Activated CD4-positive, alpha-beta T cell treated with anti-CD3 and anti-CD28 coated beads, Interleukin-2, amount 10 ng/mL, durations not matched to agents 24 days and 14 days (primary cell): Measurements from ENCODE around the gene FUT8. TPM values are rescaled to one million over a fixed set of nuclear protein-coding genes. Genes with fewer than 3 reads are reported as not detected.
A peak's percentile ranks its signal among the peaks of the same experiment; 100 is the strongest.
"Not testable (repeated sequence)": the region's sequence is repeated elsewhere in the genome, so short reads cannot be mapped to it uniquely, and the experiment has no call there.

Source experiments
- DNase-seq: peaks from one replicate; pipeline ENCODE4 v3.0.0; 2022
- H3K27ac Mint-ChIP-seq: one replicate; pipeline ENCODE4 v1.8.0; 2022; ENCODE audit warnings: mild to moderate bottlenecking, mixed read lengths
- H3K27me3 Mint-ChIP-seq: one replicate; pipeline ENCODE4 v1.8.0; 2022; ENCODE audit warnings: mixed read lengths
- H3K36me3 Mint-ChIP-seq: one replicate; pipeline ENCODE4 v1.8.0; 2022; ENCODE audit warnings: low read depth, mild to moderate bottlenecking, mixed read lengths
- H3K4me1 Mint-ChIP-seq: one replicate; pipeline ENCODE4 v1.8.0; 2021; ENCODE audit warnings: mixed read lengths
- H3K4me3 Mint-ChIP-seq: one replicate; pipeline ENCODE4 v1.8.0; 2022; ENCODE audit warnings: mild to moderate bottlenecking, moderate library complexity, mixed read lengths
- H3K9me3 Mint-ChIP-seq: one replicate; pipeline ENCODE4 v1.8.0; 2021; ENCODE audit warnings: mixed read lengths
- intact Hi-C: fragments of 100-400 bp; cut with micrococcal nuclease; formaldehyde crosslinking; loops from one replicate; pipeline ENCODE4 v1.15.1; 2023
- total RNA-seq: library from RNA; stranded (reverse); gene quantifications from 2 replicates; pipeline ENCODE4 v1.2.3, GENCODE V29; 2022

Gene FUT8
- total RNA-seq, 1 donor from 2014 or later = 137 TPM

DNA sequence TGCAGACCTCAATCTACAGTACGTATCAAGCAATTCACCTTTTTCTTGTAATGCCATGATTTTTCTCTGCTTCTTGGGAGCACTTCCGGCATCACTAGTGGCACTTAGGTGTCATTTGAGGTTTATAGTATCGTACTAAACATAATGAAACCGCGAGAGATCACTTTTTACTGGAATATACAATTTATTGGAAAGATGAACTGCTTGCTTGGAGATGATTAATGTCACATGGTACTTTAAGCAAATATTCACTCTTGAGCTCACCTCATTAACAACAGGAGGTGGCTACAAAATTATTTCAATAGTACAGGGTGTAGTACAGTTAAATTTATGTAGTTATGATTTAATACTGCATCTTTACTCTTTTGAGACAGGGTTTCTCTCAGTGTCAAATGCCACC lies 11.5 kb downstream of the FUT8 start:
- no peaks in the 10 kb centered on the region for H3K27me3 Mint-ChIP-seq
- H3K4me3 Mint-ChIP-seq = no peak overlapping the region
- intact Hi-C loops = no loop called here
- no peaks in the 10 kb centered on the region for H3K9me3 Mint-ChIP-seq
- no peak overlapping the region for H3K27ac Mint-ChIP-seq
- no peak for DNase-seq
- peaks cover 36% of the 10 kb centered on the region for H3K36me3 Mint-ChIP-seq
- H3K4me1 Mint-ChIP-seq = peaks cover 35% of the 10 kb centered on the region

DNA sequence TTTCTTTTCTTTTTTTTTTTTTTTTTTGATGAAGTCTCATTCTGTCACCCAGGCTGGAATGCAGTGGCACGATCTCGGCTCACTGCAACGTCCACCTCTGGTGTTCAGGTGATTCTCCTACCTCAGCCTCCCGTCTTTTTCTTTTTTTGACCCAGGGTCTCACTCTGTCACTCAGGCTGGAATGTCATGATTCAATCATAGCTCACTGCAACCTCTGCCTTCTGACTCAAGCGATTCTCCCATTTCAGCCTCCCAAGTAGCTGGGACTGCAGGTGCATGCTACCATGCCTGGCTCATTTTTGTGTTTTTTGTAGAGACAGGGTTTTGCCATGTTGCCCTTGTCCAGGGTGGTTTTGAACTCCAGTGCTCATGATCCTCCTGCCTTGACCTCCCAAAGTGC lies 12.0 kb downstream of the FUT8 start:
- Mint-ChIP-seq H3K27ac (no peak overlapping the region), H3K27me3 (no peaks in the 10 kb centered on the region), H3K4me3 (no peak overlapping the region), H3K4me1 (peaks cover 32% of the 10 kb centered on the region), H3K36me3 (peaks cover 35% of the 10 kb centered on the region), H3K9me3 (no peaks in the 10 kb centered on the region)
- DNase-seq = no peak
- intact Hi-C loops = no loop called here

DNA sequence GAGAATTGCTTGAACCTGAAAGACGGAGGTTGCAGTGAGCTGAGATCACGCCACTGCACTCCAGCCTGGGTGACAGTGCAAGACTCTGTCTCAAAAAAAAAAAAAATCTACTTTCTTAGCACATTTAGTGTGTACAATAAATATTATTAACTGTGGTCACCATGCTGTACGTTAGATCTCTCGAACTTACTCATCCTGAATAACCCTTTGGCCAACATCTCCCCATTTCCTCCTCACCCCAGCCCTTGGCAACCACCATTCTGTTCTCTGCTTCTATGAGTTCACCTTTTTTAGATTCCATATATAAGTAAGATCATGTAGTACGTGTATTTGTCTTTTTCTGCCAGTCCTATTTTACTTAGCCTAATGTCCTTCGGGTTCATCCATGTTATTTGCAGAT lies 13.4 kb downstream of the FUT8 start:
- Mint-ChIP-seq H3K27me3 (no peaks in the 10 kb centered on the region), H3K4me1 (peaks cover 31% of the 10 kb centered on the region), H3K27ac (no peak overlapping the region), H3K36me3 (peaks cover 37% of the 10 kb centered on the region), H3K4me3 (no peak overlapping the region), H3K9me3 (no peaks in the 10 kb centered on the region)
- no peak for DNase-seq
- intact Hi-C loops = no loop called here

DNA sequence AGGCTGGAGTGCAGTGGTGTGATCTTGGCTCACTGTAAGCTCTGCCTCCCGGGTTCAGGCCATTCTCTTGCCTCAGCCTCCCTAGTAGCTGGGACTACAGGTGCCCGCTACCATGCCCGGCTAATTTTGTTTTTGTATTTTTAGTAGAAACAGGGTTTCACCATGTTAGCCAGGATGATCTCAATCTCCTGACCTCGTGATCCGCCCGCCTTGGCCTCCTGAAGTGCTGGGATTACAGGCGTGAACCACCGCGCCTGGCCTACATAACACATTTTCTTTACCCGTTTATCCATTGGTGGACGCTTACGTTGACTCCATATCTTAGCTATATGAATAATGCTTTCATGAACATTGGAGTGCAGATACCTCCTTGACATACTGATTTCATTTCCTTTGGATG lies 14.4 kb downstream of the FUT8 start:
- H3K27me3 Mint-ChIP-seq, intact Hi-C loops: not testable (repeated sequence)

DNA sequence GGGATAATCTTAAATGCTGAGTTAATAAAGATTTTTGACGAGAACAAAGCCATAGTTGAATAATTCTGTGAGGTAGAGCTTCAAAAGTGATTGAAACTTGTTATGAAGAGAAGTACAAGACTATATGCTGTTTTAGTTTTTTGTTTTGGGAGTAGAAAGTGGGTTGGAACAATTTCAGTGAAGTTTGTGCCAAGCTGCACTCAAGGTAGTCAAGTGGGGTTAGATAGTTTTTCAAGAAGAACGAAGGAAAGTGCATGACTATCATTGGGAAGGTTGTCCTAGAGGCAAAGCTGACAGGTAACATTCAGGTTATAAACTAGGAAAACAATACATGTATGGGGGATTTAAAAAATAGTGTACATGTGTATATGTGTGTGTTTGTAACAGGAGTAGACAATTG lies 16.2 kb downstream of the FUT8 start:
- no peak for DNase-seq
- intact Hi-C loops = no loop called here
- Mint-ChIP-seq H3K4me3 (no peak overlapping the region), H3K4me1 (peaks cover 45% of the 10 kb centered on the region), H3K36me3 (peaks cover 43% of the 10 kb centered on the region), H3K27me3 (no peaks in the 10 kb centered on the region), H3K27ac (peak overlapping the region; percentile 22), H3K9me3 (no peaks in the 10 kb centered on the region)

More for the DNA sequence above, 14.4 kb downstream of the FUT8 start:
- H3K36me3 Mint-ChIP-seq = peaks cover 36% of the 10 kb centered on the region
- not testable (repeated sequence) for H3K4me3 Mint-ChIP-seq, H3K9me3 Mint-ChIP-seq, H3K27ac Mint-ChIP-seq, DNase-seq
- peaks cover 30% of the 10 kb centered on the region for H3K4me1 Mint-ChIP-seq

DNA sequence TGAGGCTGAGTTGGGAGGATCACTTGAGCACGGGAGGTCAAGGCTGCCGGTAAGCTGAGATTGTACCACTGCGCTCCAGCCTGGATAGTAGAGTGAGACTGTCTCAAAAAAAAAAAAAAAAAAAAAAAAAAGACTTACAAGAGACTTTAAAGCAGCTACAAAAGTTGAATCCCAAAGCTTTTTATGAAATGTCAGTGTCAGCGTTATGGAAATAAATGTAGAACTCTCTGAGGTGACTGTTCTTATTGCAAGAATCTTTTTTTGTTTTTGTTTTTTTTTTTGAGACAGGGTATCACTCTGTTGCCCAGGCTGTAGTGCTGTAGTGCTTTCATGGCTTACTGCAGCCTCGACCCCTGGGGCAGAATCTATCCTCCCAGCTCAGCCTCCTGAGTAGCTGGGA lies 17.2 kb downstream of the FUT8 start:
- DNase-seq = no peak
- H3K9me3 Mint-ChIP-seq = no peaks in the 10 kb centered on the region
- no peaks in the 10 kb centered on the region for H3K27me3 Mint-ChIP-seq
- no peak overlapping the region for H3K27ac Mint-ChIP-seq
- H3K36me3 Mint-ChIP-seq = peaks cover 49% of the 10 kb centered on the region
- H3K4me3 Mint-ChIP-seq = no peak overlapping the region
- H3K4me1 Mint-ChIP-seq = peaks cover 46% of the 10 kb centered on the region
- intact Hi-C loops = no loop called here

DNA sequence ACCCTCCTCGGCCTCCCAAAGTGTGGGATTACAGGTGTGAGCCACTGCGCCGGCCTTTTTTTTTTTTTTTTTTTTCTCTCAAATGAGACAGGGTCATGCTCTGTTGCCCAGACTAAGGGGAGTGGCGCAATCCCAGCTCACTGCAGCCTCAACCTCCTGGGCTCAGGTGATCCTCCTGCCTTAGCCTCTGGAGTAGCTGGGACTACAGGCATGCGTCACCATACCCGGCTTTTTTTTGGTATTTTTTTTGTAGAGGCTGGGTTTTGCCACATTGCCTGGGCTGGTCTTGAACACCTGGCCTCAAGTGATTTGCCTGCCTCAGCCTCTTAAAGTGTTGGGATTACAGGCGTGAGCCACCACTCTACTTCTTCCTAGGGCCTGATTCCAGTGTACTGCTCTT lies 18.7 kb downstream of the FUT8 start:
- Mint-ChIP-seq H3K27ac (no peak overlapping the region), H3K36me3 (peaks cover 58% of the 10 kb centered on the region)

DNA sequence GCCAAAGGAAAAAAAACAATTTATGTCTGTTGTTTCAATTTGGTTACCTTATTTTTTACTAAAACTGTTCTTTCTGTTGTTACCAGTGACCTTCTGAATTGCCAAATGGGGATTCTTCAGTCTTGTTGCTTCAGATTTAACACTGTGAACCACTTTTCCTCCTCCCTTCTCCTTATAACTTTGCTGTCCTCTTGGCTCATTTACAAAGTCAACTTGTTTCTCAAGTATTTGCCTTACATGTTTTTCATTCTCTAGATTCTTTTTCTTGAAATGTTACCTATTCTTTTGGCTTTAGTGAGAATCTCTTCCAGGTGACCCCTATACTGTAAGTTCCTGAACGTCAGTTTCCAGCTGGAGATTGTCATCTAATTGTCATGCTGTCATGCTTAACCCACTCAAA lies 19.4 kb downstream of the FUT8 start:
- DNase-seq = no peak
- no peak overlapping the region for H3K27ac Mint-ChIP-seq
- peaks cover 57% of the 10 kb centered on the region for H3K36me3 Mint-ChIP-seq
- H3K4me1 Mint-ChIP-seq = peaks cover 44% of the 10 kb centered on the region
- H3K27me3 Mint-ChIP-seq = no peaks in the 10 kb centered on the region
- no peaks in the 10 kb centered on the region for H3K9me3 Mint-ChIP-seq
- no peak overlapping the region for H3K4me3 Mint-ChIP-seq
- intact Hi-C loops = no loop called here

More for the DNA sequence above, 18.7 kb downstream of the FUT8 start:
- intact Hi-C loops = no loop called here
- Mint-ChIP-seq H3K4me1 (peaks cover 44% of the 10 kb centered on the region), H3K27me3 (no peaks in the 10 kb centered on the region), H3K4me3 (no peak overlapping the region), H3K9me3 (no peaks in the 10 kb centered on the region)
- DNase-seq = no peak

DNA sequence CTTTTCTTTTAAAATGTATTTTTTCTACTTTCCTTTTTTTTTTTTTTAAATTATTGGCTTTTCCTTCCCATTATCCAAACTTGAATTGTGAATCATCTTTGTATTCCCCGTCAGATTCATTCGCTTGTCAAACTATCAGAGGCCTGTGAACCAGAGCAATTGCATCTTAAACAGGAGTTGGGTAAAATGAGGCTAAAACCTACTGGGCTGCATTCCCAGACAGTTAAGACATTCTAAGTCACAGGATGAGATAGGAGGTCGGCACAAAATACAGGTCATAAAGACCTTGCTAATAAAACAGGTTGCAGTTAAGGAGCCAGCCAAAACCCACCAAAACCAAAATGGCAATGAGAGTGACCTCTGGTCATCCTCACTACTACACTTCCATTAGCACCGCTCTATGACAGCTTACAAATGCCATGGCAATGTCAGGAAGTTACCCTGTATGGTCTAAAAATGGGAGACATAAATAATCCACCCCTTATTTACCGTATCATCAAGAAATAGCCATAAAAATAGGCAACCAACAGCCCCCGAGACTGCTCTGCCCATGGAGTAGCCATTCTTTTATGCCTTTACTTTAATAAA lies 19.9 kb downstream of the FUT8 start:
- intact Hi-C loops = no loop called here
- H3K4me1 Mint-ChIP-seq = peaks cover 45% of the 10 kb centered on the region
- peak overlapping the region; percentile 52 for H3K4me3 Mint-ChIP-seq
- H3K9me3 Mint-ChIP-seq = no peaks in the 10 kb centered on the region
- peaks cover 53% of the 10 kb centered on the region for H3K36me3 Mint-ChIP-seq
- no peak for DNase-seq
- H3K27me3 Mint-ChIP-seq = no peaks in the 10 kb centered on the region
- H3K27ac Mint-ChIP-seq = no peak overlapping the region

DNA sequence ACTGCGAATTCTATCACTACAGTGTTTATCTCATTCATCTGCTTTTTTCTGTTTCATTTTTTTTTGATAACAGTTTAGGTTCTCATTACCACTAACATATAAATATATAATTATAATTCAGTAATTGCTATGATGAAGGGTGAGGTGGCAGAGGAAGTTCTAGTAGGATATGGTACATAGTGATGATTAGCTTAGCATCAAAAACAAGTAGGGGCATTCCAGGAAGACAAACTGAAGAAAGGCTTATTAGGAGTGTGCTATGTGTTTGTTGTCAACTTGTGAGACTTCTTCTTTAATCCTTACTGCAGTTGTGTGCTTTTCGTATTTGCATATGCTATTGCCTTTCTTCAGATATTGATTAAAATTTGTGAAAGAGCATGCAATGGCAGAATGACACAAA lies 20.6 kb downstream of the FUT8 start:
- peaks cover 51% of the 10 kb centered on the region for H3K4me1 Mint-ChIP-seq
- intact Hi-C loops = no loop called here
- DNase-seq = no peak
- H3K9me3 Mint-ChIP-seq = no peaks in the 10 kb centered on the region
- H3K27ac Mint-ChIP-seq = peak overlapping the region; percentile 77
- H3K4me3 Mint-ChIP-seq = peak overlapping the region; percentile 15
- peaks cover 50% of the 10 kb centered on the region for H3K36me3 Mint-ChIP-seq
- no peaks in the 10 kb centered on the region for H3K27me3 Mint-ChIP-seq

DNA sequence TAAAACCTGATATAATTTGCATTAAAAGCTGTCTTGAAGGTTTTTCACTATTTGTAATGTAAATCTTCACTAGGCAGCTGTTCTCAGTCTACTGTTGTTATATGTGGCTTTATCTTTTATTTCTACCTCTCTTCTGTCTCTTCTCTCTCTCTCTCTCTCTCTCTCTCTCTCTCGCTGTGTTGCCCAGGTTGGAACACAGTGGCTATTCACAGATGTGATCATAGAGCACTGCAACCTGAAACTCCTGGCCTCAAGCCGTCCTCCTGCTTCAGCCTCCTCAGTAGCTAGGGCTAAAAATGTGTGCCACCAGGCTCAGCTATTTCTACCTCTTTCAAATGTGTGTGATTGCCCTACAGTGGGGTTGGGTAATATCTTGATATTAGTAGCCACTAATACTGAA lies 21.1 kb downstream of the FUT8 start:
- no peak for DNase-seq
- peak overlapping the region; percentile 12 for H3K27ac Mint-ChIP-seq
- intact Hi-C loops = no loop called here
- no peaks in the 10 kb centered on the region for H3K27me3 Mint-ChIP-seq
- no peak overlapping the region for H3K4me3 Mint-ChIP-seq
- H3K36me3 Mint-ChIP-seq = peaks cover 47% of the 10 kb centered on the region
- H3K9me3 Mint-ChIP-seq = no peaks in the 10 kb centered on the region
- H3K4me1 Mint-ChIP-seq = peaks cover 52% of the 10 kb centered on the region

DNA sequence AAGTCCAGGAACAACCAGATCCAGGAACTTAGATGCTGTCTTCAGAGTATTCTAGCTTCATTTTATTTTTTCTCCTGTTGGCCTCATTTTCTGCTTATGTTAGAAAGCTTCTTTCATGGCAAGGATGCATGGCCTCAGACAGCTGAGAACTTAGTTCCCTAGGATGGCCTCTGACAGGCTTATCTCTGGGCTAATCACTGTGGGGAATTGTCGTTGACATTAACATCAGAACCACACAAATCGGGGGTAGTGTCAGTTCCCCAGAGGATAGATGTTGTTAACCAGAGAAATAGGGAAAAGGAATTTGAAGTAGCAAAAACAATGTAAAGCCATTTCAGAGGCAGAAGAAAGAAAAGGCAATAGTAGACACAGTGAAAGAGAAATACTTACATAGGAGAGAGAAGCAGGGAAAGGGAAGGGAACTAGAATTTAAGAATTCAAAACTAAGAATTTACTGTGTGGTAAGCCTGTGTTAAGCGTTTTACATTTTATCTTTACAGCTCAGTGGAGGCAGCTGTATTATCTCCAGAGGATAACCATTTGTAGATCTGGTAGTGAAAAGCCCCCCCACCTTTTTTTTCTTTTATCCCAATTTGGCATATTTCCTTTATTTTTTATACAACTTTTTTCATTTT lies 21.8 kb downstream of the FUT8 start:
- H3K27me3 Mint-ChIP-seq = no peaks in the 10 kb centered on the region
- H3K9me3 Mint-ChIP-seq = no peaks in the 10 kb centered on the region
- intact Hi-C loops = no loop called here
- peak overlapping the region; percentile 11 for H3K4me3 Mint-ChIP-seq
- H3K36me3 Mint-ChIP-seq = peaks cover 45% of the 10 kb centered on the region
- peaks cover 53% of the 10 kb centered on the region for H3K4me1 Mint-ChIP-seq
- peak overlapping the region; percentile 58 for H3K27ac Mint-ChIP-seq
- no peak for DNase-seq

DNA sequence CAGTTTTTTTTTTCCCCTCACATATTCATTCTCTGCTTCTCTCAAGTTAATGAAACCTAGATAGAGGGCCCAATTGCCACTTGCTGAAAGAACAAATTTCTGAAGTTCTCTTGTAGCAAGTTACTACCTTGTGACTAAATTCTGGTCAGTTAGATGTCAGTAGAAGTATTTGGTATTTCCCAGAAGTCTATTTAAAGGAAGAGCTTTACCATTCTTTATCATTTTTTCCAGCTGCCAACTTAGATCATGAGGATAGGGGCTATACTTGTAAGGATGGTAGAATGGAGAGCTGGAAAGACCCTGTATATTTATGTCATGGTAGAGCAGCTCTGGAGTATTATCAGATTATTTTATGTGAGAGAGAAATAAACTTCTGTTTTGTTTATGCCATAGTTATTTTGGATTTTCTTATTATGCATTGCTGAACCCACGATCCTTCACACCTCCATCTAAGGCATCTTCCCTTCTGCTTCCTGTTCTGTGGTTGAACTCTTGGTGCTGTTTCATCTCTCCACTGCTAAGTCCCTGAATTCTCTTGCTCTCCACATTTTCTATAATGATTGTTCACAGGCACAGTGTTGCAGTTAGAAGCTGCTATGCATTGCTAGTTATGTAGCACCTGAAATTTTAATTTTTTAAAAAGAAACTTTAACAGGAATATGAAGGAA lies 25.9 kb downstream of the FUT8 start:
- Mint-ChIP-seq H3K4me1 (peaks cover 34% of the 10 kb centered on the region), H3K27ac (peak overlapping the region; percentile 73), H3K4me3 (peak overlapping the region; percentile 67)

DNA sequence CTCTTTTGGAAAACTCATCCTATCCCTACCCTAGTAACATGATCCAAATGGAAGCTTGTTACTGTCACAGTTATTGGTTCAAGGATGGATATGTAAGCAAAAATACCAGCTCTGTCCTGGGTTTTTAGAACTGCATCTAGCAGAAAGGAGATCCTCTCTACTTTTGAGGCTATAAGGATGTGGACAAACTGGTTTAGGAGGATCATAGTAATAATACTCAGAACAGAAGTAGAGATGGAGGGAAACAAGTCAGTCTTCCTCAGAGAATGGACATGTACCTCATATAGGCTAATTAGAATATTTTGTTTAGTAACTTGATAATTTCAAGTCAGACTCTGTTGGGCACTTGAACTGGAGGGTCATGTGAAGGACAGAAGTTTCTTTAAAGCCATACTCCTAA lies 26.6 kb downstream of the FUT8 start:
- peaks cover 36% of the 10 kb centered on the region for H3K36me3 Mint-ChIP-seq
- peaks cover 34% of the 10 kb centered on the region for H3K4me1 Mint-ChIP-seq
- H3K4me3 Mint-ChIP-seq = peak overlapping the region; percentile 49
- no peaks in the 10 kb centered on the region for H3K27me3 Mint-ChIP-seq
- no peak for DNase-seq
- peak overlapping the region; percentile 73 for H3K27ac Mint-ChIP-seq
- intact Hi-C loops = no loop called here
- peaks cover under 1% of the 10 kb centered on the region for H3K9me3 Mint-ChIP-seq

More for the DNA sequence above, 25.9 kb downstream of the FUT8 start:
- intact Hi-C loops = loop anchor here (1.0 kb wide), 1 partner anchor 26 kb away; the partner anchor contains the start of gene FUT8
- Mint-ChIP-seq H3K27me3 (no peaks in the 10 kb centered on the region), H3K36me3 (peaks cover 39% of the 10 kb centered on the region), H3K9me3 (no peaks in the 10 kb centered on the region)
- no peak for DNase-seq
